ENCODE data around the gene TMEM63C.

- TF ChIP-seq CTCF (conservative IDR thresholded peaks at IDR 0.05; ENCODE audit: low read length) (no peak), EZH2phosphoT487 (IDR thresholded peaks at IDR 0.05; ENCODE audit: borderline replicate concordance, low read depth, low read length) (no peak)
Measured at GRCh38 chr14:77306851-77307496, 125.4 kb downstream of the TMEM63C start.

Data from OCI-LY7 (cell line).